ENCODE data around the gene WNT5B. TPM values are rescaled to one million over a fixed set of nuclear protein-coding genes. Genes with fewer than 3 reads are reported as not detected.

WNT5B gene
- 1 to 10 TPM; 5.8 to 7.2 (median 6.3) TPM for polyA plus RNA-seq (ENCODE audit: insufficient read length in 4 of 4)

DNA sequence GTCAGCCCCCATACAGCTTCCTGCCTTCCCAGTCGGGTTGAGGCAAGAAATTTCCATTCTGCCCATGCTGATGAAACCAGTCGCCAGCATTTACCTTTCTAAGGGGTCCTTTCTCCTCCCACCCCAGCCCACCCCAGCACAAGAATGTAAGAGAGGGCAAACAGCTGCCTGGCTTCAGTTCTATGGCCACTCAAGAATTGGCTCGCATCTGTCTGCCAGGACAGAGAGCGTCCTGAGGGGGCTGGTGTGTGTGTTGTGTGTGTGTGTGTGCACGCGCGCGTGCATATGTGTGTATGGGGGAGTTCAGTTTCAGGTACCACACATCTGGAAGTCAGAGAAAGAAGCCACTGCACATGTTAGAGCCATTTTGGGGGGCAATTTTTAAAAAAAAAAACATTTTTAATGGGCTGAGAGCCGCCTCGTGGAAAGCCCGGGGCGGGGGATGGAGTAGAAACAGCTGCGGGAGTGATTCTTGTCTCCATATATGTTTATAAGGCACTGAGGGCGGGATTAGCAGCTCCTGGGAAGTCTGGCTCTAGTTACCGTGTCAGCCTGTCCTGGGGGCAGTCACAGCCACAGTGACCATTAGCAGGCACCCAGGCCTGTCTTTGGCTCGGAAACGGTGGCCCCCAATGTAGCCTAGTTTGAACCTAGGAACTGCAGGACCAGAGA is at the start of gene WNT5B:
WNT5B (plus strand) TSS at position 566 of the 672 bp plus-strand sequence. CDS start 2,124 bp downstream, outside the sequence.
- DNase-seq (ENCODE audit: low read depth in 4 of 4, low spot score in 3 of 4) = no peak

GRCh38 chr12:1579651-1580435 is 49.2 kb upstream of the WNT5B start:
- no peak for DNase-seq (ENCODE audit: low read depth in 4 of 4, low spot score in 3 of 4)

GRCh38 chr12:1580526-1580925 is 48.5 kb upstream of the WNT5B start:
- no peak for DNase-seq (ENCODE audit: low read depth in 4 of 4, low spot score in 3 of 4)

DNA sequence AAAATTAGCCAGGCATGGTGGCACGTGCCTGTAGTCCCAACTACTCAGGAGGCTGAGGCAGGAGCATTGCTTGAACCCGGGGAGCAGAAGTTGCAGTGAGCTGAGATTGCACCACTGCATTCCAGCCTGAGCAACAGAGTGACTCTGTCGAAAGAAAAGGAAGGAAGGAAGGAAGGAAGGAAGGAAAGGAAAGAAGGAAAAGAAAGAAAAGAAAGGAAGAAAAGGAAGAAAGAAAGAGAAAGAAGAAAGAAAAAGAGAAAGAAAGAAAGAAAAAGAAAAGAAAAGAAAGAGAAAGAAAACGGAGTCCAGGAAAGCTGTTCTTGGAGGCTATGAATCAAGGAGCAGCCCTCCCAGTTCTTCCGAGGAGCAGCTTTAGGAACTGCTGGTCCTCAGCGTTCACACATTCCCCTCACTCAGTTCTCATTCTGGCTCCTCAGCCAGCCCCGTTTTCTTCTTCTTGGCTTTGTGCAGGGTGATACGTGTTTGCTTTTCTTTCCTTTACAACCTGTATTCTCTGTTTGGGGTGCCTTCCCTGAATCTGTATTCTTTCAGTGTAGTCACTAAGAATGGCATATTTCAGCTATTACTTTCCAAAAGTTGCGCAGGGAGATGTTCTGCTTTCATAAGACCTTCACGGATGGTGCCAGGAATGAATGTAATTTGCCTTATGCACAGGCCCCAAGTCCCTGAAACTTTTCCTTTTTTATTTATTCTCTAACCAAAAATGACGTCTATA is 46.9 kb upstream of the WNT5B start:
- DNase-seq (ENCODE audit: low read depth in 4 of 4, low spot score in 3 of 4) = no peak

DNA sequence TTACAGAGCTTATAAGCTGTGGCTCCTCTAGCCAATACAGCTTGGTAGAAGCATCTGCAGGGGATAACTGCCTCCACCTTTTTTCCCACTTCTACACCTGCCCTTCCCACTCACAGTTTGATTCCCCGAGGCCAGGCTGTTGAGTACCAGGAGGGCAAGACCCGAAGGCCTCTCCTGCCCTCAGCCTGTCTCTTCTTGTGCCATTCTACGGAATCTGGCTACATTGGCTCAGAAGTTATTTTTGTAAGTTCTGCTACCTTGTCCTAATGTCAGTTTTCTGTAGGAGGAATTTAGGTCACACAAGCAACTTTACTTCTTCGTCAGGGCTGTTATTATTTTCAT is 46.4 kb upstream of the WNT5B start:
- no peak for DNase-seq (ENCODE audit: low read depth in 4 of 4, low spot score in 3 of 4)

- DNase-seq (ENCODE audit: low read depth in 4 of 4, low spot score in 3 of 4) = peak in 2 of 4 donors; percentile 68 to 77
These were observed 45.5 kb upstream of the WNT5B start for GRCh38 chr12:1583421-1584078.

DNA sequence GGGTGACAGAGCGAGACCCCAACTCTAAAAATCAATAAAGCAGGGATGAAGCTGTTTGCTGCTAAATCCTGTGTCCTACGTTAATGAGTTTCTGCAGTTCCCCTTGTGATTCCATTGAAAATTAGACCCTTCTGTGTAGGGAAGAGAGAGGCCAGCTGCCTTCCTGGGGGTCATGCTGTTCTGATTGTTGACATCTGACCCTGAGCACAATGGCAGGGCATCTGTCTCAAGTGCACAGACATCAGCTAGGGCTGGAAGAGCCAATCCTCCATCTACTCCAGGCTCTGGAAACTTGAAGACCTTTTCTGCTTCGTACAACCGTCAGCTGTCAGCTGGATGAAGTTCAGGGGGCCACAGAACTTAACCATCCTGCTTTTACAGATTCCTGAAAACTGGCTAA is 44.7 kb upstream of the WNT5B start:
- no peak for DNase-seq (ENCODE audit: low read depth in 4 of 4, low spot score in 3 of 4)

DNA sequence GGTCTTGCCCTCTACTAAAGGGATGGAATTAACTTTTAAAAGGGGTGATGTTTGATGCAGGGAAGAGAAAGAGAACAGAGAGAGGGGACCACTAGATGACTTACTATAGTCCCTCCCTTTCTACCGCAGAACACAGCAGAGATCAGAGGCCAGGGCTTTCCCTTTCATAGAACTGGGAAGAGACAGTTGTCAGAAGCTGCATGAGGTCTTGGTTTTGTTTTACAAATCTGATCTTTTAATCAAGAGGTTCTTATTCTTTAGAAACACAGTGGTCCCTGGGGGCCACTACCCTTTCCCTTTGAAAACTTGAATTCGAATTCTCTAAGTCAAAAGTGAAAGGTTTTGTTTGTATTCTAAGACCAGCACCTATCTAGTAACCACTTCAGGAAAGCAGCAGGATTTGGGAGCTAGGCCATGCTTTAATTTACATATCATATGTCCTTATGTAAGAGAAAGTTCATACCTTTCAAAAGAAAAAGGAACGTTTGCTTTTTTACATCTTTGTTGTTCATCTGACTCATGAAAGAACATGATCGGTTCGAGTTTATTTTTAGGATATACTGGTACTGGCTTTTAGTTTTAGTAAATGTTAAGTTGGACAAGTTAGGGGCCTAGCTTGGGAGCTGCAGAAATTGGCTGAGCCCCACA is 41.0 kb upstream of the WNT5B start:
- no peak for DNase-seq (ENCODE audit: low read depth in 4 of 4, low spot score in 3 of 4)

GRCh38 chr12:1588575-1588947 is 40.5 kb upstream of the WNT5B start:
- no peak for DNase-seq (ENCODE audit: low read depth in 4 of 4, low spot score in 3 of 4)

DNA sequence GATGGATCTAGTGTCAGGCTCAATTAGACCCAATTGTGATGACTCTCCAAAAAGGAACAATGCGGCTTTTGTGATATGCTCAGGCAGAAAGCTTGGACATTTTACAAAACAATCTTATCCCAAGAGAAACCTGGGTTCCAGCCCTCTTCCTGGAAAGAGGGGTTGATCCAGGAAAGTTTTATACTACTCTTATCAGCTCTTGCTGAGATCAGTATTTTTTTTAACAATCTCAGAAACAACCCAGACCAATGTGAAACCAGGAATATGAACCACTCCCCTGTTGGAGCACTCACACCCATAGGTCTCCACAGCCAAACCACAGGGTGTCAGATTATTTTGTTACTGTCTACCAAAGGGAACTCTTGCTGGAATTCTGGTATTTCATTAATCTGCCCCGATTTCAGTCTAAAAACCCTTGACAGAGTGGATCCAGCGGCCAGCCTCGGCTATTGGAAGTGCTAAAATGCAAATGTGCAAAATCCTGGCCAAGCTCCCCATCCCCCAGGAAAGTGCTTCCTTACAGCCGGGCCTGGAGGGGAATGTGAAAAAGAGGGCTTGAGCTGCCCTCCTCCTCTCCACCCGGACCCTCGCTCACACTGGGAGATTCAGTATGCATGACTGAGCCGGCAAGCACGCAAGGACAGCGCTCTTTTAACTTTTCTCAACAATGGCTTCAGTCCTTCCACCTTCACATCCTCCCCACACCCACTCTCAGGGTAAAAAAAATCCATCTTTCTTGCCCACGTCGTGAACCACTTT is 38.6 kb upstream of the WNT5B start:
- no peak for DNase-seq (ENCODE audit: low read depth in 4 of 4, low spot score in 3 of 4)

DNA sequence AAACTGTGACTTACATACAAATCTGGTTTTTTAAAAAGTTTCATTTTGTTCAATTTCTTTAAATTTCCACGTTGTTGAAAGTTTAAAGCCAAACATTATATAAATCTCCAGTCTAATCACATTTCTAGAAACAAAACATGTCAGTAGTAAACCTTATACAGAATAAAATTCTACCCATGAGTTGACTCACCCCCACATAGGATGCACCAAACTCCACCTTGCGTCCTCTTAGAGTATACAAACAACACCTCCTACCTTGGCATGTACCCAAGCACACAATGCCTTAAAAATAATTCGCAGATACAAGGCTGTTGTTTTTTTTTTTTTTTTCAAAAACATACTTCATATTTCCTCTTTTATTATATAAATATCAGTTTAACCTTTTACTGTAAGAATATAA is 38.0 kb upstream of the WNT5B start:
- DNase-seq (ENCODE audit: low read depth in 4 of 4, low spot score in 3 of 4) = no peak

DNA sequence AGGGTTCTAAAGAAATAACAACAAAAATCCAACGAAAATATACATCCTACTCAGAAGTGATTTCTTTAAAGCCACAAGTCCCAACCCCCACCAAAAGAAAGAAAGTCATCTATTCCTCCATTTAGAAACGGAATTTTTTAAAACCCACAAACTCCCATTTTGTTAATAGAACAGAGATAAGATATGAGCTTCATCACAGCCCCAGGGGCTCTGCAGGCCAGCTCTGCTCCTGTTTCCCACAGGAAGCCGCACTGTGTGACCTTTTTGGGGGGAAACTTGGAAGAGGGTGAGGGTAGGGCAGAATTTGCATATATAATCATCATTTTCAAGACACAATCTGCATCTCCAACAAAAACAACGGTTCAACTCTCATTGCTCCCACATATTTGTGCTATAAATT is 37.5 kb upstream of the WNT5B start:
- DNase-seq (ENCODE audit: low read depth in 4 of 4, low spot score in 3 of 4) = no peak

GRCh38 chr12:1592444-1593173 is 36.4 kb upstream of the WNT5B start:
- no peak for DNase-seq (ENCODE audit: low read depth in 4 of 4, low spot score in 3 of 4)

- no peak for DNase-seq (ENCODE audit: low read depth in 4 of 4, low spot score in 3 of 4)
These were observed 35.6 kb upstream of the WNT5B start for GRCh38 chr12:1593174-1594005.

GRCh38 chr12:1594006-1594260 is 35.1 kb upstream of the WNT5B start:
- no peak for DNase-seq (ENCODE audit: low read depth in 4 of 4, low spot score in 3 of 4)

GRCh38 chr12:1594261-1595025 is 34.6 kb upstream of the WNT5B start, which contains the start of gene FBXL14:
Gene FBXL14 (minus strand): TSS chr12:1594581. CDS start chr12:1594066, 515 bp downstream.
- DNase-seq (ENCODE audit: low read depth in 4 of 4, low spot score in 3 of 4) = peak in 3 of 4 donors; percentile 82 to 84 (median 83)

- DNase-seq (ENCODE audit: low read depth in 4 of 4, low spot score in 3 of 4) = no peak
These were observed 33.9 kb upstream of the WNT5B start for GRCh38 chr12:1595026-1595561.

Data from right renal pelvis (tissue), 4 donors.